ENCODE data around the gene GTPBP6.
"Not testable (repeated sequence)": the region's sequence is repeated elsewhere in the genome, so short reads cannot be mapped to it uniquely, and the experiment has no call there.

The GTPBP6 gene

GRCh38 chrX:351324-351641 is 32.7 kb upstream of the GTPBP6 start:
- not testable (repeated sequence) for DNase-seq

GRCh38 chrX:350534-351323 is 32.1 kb upstream of the GTPBP6 start:
- no peak for DNase-seq

- DNase-seq, result no peak
These were observed 31.5 kb upstream of the GTPBP6 start for GRCh38 chrX:350148-350533.

GRCh38 chrX:349702-350101 is 31.1 kb upstream of the GTPBP6 start:
- no peak for DNase-seq

- no peak for DNase-seq
These were observed 30.6 kb upstream of the GTPBP6 start for GRCh38 chrX:349196-349595.

GRCh38 chrX:348461-349117 is 30.0 kb upstream of the GTPBP6 start:
- DNase-seq, result no peak

- DNase-seq, result no peak
These were observed 28.9 kb upstream of the GTPBP6 start for GRCh38 chrX:347351-348117.

- DNase-seq, result no peak
These were observed 27.6 kb upstream of the GTPBP6 start for GRCh38 chrX:346034-346813.

- DNase-seq, result no peak
These were observed 26.7 kb upstream of the GTPBP6 start for GRCh38 chrX:345020-345925.

GRCh38 chrX:344371-344901 is 25.8 kb upstream of the GTPBP6 start:
- no peak for DNase-seq

- no peak for DNase-seq
These were observed 23.0 kb upstream of the GTPBP6 start for GRCh38 chrX:341541-342101.

GRCh38 chrX:340641-341423 is 22.2 kb upstream of the GTPBP6 start:
- DNase-seq, result no peak

- DNase-seq, result no peak
These were observed 21.5 kb upstream of the GTPBP6 start for GRCh38 chrX:340121-340520.

GRCh38 chrX:338836-339400 is 20.3 kb upstream of the GTPBP6 start:
- DNase-seq, result no peak

- DNase-seq, result no peak
These were observed 19.8 kb upstream of the GTPBP6 start for GRCh38 chrX:338281-338835.

GRCh38 chrX:337331-337831 is 18.8 kb upstream of the GTPBP6 start:
- DNase-seq, result no peak

GRCh38 chrX:336227-336626 is 17.6 kb upstream of the GTPBP6 start:
- DNase-seq, result no peak

GRCh38 chrX:335758-336155 is 17.2 kb upstream of the GTPBP6 start:
- DNase-seq, result no peak

GRCh38 chrX:334971-335757 is 16.6 kb upstream of the GTPBP6 start:
- DNase-seq, result no peak
